ENCODE data around the gene POGZ. TPM values are rescaled to one million over a fixed set of nuclear protein-coding genes. Genes with fewer than 3 reads are reported as not detected.

POGZ gene
- total and polyA plus RNA-seq, 2 of the 4 experiments (the other 2 are of a cell fraction): 20.8 to 33.5 TPM

- Histone ChIP-seq H2BK5ac (ENCODE audit: low read depth, low read length, poor library complexity, severe bottlenecking) (no peak overlapping the region), H3K4me2 (ENCODE audit: low read depth, low read length) (no peak overlapping the region), H2BK120ac (ENCODE audit: low read depth, low read length) (no peak overlapping the region), H2AK9ac (replicated peaks; ENCODE audit: low read depth, low read length, poor library complexity) (no peak overlapping the region), H3K27ac (ENCODE audit: insufficient read depth, low read length) (no peak overlapping the region), H4K5ac (ENCODE audit: low read depth, low read length) (no peak overlapping the region), H3K9me3 (ENCODE audit: control insufficient read depth, insufficient read depth, low read length) (no peaks in the 10 kb centered on the region), H4K91ac (ENCODE audit: insufficient read depth, low read depth, low read length) (no peak overlapping the region), H3K14ac (replicated peaks; ENCODE audit: low read depth, low read length) (no peak overlapping the region), H2BK15ac (ENCODE audit: low read depth, low read length) (no peak overlapping the region), H2BK20ac (ENCODE audit: low read depth, low read length) (no peak overlapping the region), H3K18ac (ENCODE audit: low read depth, low read length) (no peak overlapping the region), H2AFZ (replicated peaks; ENCODE audit: low read length, poor library complexity) (no peak overlapping the region), H3K4ac (ENCODE audit: low read depth, low read length) (no peak overlapping the region), H3K4me3 (ENCODE audit: insufficient read depth, low read depth, low read length) (no peak overlapping the region), H2AK5ac (ENCODE audit: low read depth, low read length) (no peak overlapping the region), H3K4me1 (ENCODE audit: control insufficient read depth, insufficient read depth, low read length) (peaks cover 3% of the 10 kb centered on the region), H3K23ac (ENCODE audit: low read depth, low read length) (no peak overlapping the region), H4K8ac (ENCODE audit: low read depth in 2 of 2, low read length in 2 of 2) (no peak overlapping the region), H3K9ac (ENCODE audit: low read depth, low read length) (no peak overlapping the region), H3K27me3 (ENCODE audit: control insufficient read depth, insufficient read depth, low read length) (peaks cover 2% of the 10 kb centered on the region; the same call in 1 of the 2 replicates), H3K56ac (ENCODE audit: extremely low read depth, insufficient read depth, low read length) (no peak overlapping the region), H3K9me1 (ENCODE audit: insufficient read depth, low read length) (peaks cover 3% of the 10 kb centered on the region; the same call in 1 of the 2 replicates), H4K20me1 (ENCODE audit: insufficient read depth, low read length) (no peaks in the 10 kb centered on the region), H3K79me1 (ENCODE audit: low read depth in 1 of 2, low read length in 2 of 2) (no peaks in the 10 kb centered on the region), H3K36me3 (ENCODE audit: control insufficient read depth, insufficient read depth, low read length) (no peaks in the 10 kb centered on the region)
- in situ Hi-C loops (cut with MboI; ENCODE audit: low sequenced_read_pairs): no loop called here
- no peak for TF ChIP-seq CEBPB (IDR thresholded peaks at IDR 0.05; ENCODE audit: low read depth, low read length)
- no peak for TF ChIP-seq POLR2A (IDR thresholded peaks at IDR 0.05; ENCODE audit: low read depth, low read length)
- no peak for TF ChIP-seq RFX5 (IDR thresholded peaks at IDR 0.05; ENCODE audit: low read depth, low read length)
- no peak for TF ChIP-seq NFE2L2 (IDR thresholded peaks at IDR 0.05; ENCODE audit: low read depth, low read length)
- TF ChIP-seq CTCF (conservative IDR thresholded peaks at IDR 0.05; ENCODE audit: low read depth, low read length): no peak
- no peak for DNase-seq
- POLR2A ChIA-PET (ENCODE audit: unreplicated experiment): no interaction called here
- intact Hi-C loops (cut with micrococcal nuclease): no loop called here
- no TSS peak for BruUV-seq (replicated peaks)
- CTCF ChIA-PET: interaction anchor here (0.6 kb wide), 1 partner anchor 192 kb away, joined by 3 read pairs; no protein-coding TSS in a partner anchor
- 89% methylated on average over 2 of the region's 3 CpGs; no CpG with 5 or more reads in 1 of the 2 experiments for WGBS, 2 experiments (ENCODE audit: extremely low coverage in 2 of 2, insufficient read length in 1 of 2)
- dilution Hi-C loops (cut with HindIII; ENCODE audit: low sequenced_read_pairs, unreplicated experiment): no loop called here
- no peak for ATAC-seq (ENCODE audit: low read depth)
Measured at GRCh38 chr1:151493042-151493441, 33.7 kb upstream of the POGZ start.

Measured in IMR-90 (cell line).